Measurements from ENCODE around the gene GPR17.

The GPR17 gene

GRCh38 chr2:127630096-127630863 is 15.7 kb upstream of the GPR17 start:
- DNase-seq (ENCODE audit: low spot score): no peak

GRCh38 chr2:127630864-127631540 is 15.0 kb upstream of the GPR17 start:
- no peak for DNase-seq (ENCODE audit: low spot score)

GRCh38 chr2:127631541-127631996 is 14.4 kb upstream of the GPR17 start:
- no peak for DNase-seq (ENCODE audit: low spot score)

- no peak for DNase-seq (ENCODE audit: low spot score)
Measured at GRCh38 chr2:127631997-127632581, 13.9 kb upstream of the GPR17 start.

- DNase-seq (ENCODE audit: low spot score): no peak
Measured at GRCh38 chr2:127632592-127633489, 13.1 kb upstream of the GPR17 start.

- DNase-seq (ENCODE audit: low spot score): no peak
Measured at GRCh38 chr2:127633556-127634065, 12.3 kb upstream of the GPR17 start.

GRCh38 chr2:127634066-127634617 is 11.8 kb upstream of the GPR17 start:
- DNase-seq (ENCODE audit: low spot score): no peak

- DNase-seq (ENCODE audit: low spot score): no peak
Measured at GRCh38 chr2:127634626-127635379, 11.2 kb upstream of the GPR17 start.

- no peak for DNase-seq (ENCODE audit: low spot score)
Measured at GRCh38 chr2:127635380-127636237, 10.3 kb upstream of the GPR17 start.

- no peak for DNase-seq (ENCODE audit: low spot score)
Measured at GRCh38 chr2:127636248-127637235, 9.4 kb upstream of the GPR17 start.

GRCh38 chr2:127637236-127637630 is 8.7 kb upstream of the GPR17 start:
- no peak for DNase-seq (ENCODE audit: low spot score)

GRCh38 chr2:127637725-127638252 is 8.2 kb upstream of the GPR17 start:
- peak; percentile 17 for DNase-seq (ENCODE audit: low spot score)

GRCh38 chr2:127638361-127639110 is 7.4 kb upstream of the GPR17 start:
- no peak for DNase-seq (ENCODE audit: low spot score)

- DNase-seq (ENCODE audit: low spot score): no peak
Measured at GRCh38 chr2:127639111-127639474, 6.9 kb upstream of the GPR17 start.

GRCh38 chr2:127640082-127641072 is 5.6 kb upstream of the GPR17 start:
- DNase-seq (ENCODE audit: low spot score): peak; percentile 31

- no peak for DNase-seq (ENCODE audit: low spot score)
Measured at GRCh38 chr2:127641133-127641532, 4.8 kb upstream of the GPR17 start.
